Activated CD4-positive, alpha-beta memory T cell treated with anti-CD3 and anti-CD28 coated beads, Interleukin-2, amount 10 ng/mL, durations not matched to agents 7 days and 5 days (primary cell): ENCODE results near the gene ASIC5. TPM values are rescaled to one million over a fixed set of nuclear protein-coding genes. Genes with fewer than 3 reads are reported as not detected.

Source experiments
- CTCF ChIA-PET: fragments of 350-600 bp; sonication (Branson Sonifier 250); formaldehyde crosslinking; loops from one replicate; lab custom pipeline; 2021; ENCODE audit warnings: antibody characterized with exemption, inconsistent platforms; lab: Charles Lee
- POLR2A ChIA-PET: fragments of 350-600 bp; sonication (Branson Sonifier 250); formaldehyde crosslinking; loops from one replicate; lab custom pipeline; 2021; ENCODE audit warnings: antibody characterized with exemption; lab: Charles Lee
- DNase-seq: peaks from one replicate; pipeline ENCODE4 v3.0.0-alpha.2; 2020
- H3K27ac Mint-ChIP-seq: one replicate; pipeline ENCODE4 v1.8.0; 2021; ENCODE audit warnings: mild to moderate bottlenecking, mixed read lengths
- H3K27me3 Mint-ChIP-seq: one replicate; pipeline ENCODE4 v1.8.0; 2021; ENCODE audit warnings: mixed read lengths
- H3K36me3 Mint-ChIP-seq: one replicate; pipeline ENCODE4 v1.8.0; 2021; ENCODE audit warnings: low read depth, mixed read lengths
- H3K4me1 Mint-ChIP-seq: one replicate; pipeline ENCODE4 v1.8.0; 2021; ENCODE audit warnings: mixed read lengths
- H3K4me3 Mint-ChIP-seq: one replicate; pipeline ENCODE4 v1.8.0; 2021; ENCODE audit warnings: mild to moderate bottlenecking, mixed read lengths
- H3K9me3 Mint-ChIP-seq: one replicate; pipeline ENCODE4 v1.8.0; 2021; ENCODE audit warnings: mixed read lengths
- total RNA-seq, 2 experiments: library from RNA; stranded (reverse); gene quantifications; one replicate each; pipeline ENCODE4 v1.2.3, GENCODE V29; 2021

The ASIC5 gene, protein sequence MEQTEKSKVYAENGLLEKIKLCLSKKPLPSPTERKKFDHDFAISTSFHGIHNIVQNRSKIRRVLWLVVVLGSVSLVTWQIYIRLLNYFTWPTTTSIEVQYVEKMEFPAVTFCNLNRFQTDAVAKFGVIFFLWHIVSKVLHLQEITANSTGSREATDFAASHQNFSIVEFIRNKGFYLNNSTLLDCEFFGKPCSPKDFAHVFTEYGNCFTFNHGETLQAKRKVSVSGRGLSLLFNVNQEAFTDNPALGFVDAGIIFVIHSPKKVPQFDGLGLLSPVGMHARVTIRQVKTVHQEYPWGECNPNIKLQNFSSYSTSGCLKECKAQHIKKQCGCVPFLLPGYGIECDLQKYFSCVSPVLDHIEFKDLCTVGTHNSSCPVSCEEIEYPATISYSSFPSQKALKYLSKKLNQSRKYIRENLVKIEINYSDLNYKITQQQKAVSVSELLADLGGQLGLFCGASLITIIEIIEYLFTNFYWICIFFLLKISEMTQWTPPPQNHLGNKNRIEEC
- not detected for total RNA-seq

DNA sequence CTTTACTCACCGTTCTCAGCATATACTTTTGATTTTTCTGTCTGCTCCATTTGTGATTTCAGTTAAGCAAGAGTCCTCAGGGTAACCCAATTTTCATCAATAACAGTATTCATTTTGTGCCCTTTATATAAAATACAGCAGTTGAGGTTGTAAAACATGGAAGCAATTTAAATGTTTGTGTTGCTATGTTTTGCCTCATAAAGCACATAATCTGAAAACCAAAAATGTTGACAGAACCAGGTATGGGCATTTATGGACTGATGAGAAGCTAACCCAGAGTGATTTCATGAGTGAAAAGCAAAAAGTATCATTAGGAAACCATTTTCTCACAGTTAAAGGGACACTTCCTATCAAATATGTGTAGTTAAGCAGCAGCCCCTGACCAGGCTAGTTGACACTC, at the start of gene ASIC5:
ASIC5 (minus strand) TSS at position 101 of the 400 bp plus-strand sequence; CDS start at position 50, 51 bp downstream.
- H3K4me3 Mint-ChIP-seq: no peak within 1 kb of the TSS
- no peak for DNase-seq
- H3K4me1 Mint-ChIP-seq: no peaks in the 10 kb centered on the region
- CTCF ChIA-PET: no interaction called here
- no peak within 1 kb of the TSS for H3K27ac Mint-ChIP-seq
- H3K9me3 Mint-ChIP-seq: no peaks in the 10 kb centered on the region
- no peaks in the 10 kb centered on the region for H3K36me3 Mint-ChIP-seq
- POLR2A ChIA-PET: no interaction called here
- no peaks in the 10 kb centered on the region for H3K27me3 Mint-ChIP-seq

DNA sequence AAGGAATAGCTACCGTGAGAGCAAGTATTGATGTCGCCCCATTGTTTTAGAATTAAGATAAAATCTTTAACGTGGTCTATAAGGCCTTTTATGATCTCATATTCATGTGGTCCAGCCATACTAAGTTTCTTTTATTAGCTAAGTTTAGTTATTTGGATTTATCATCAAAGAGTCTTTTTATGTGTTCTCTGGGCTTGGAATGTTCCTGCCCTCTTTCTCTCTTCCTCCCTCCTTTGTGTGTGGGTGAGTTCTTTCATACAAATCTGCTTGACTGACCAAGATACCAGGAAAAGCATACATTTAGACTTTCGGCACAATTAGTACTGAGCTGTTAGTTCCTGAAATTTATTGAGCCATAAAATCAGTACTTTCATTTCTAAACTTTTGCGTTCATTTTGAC, 48.7 kb upstream of the ASIC5 start:
- no peak overlapping the region for H3K4me3 Mint-ChIP-seq
- DNase-seq: no peak
- ChIA-PET CTCF (no interaction called here), POLR2A (no interaction called here)
- H3K36me3 Mint-ChIP-seq: no peaks in the 10 kb centered on the region
- H3K27me3 Mint-ChIP-seq: peaks cover 3% of the 10 kb centered on the region
- H3K4me1 Mint-ChIP-seq: peaks cover 9% of the 10 kb centered on the region
- no peaks in the 10 kb centered on the region for H3K9me3 Mint-ChIP-seq
- no peak overlapping the region for H3K27ac Mint-ChIP-seq

DNA sequence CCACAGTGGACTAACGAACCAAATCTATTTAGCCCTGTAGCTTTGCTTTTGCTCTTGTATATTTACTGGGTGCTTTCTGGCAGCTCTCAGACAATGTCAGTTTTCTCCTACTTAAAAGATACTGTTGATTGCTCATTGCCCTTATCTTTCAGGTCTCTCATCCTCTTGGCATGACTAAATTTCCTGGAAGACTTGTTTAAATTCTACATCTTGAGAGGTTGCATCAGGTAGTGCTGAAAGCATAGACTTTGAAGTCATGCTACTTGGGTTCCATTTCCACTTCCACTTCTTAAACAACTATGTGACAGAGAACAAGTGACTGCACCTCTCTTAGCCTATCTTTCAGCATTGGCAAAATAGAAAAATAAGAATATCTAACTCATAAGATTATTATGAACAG, 45.8 kb upstream of the ASIC5 start:
- no peaks in the 10 kb centered on the region for H3K9me3 Mint-ChIP-seq
- no peak for DNase-seq
- H3K4me1 Mint-ChIP-seq: peaks cover 17% of the 10 kb centered on the region
- H3K27ac Mint-ChIP-seq: no peak overlapping the region
- POLR2A ChIA-PET: interaction anchor here (1.2 kb wide), 1 partner anchor 41 kb away, joined by 3 read pairs; no protein-coding TSS in a partner anchor
- CTCF ChIA-PET: interaction anchor here (1.3 kb wide), 1 partner anchor 42 kb away, joined by 3 read pairs; the partner anchor contains the start of gene CTSO
- H3K4me3 Mint-ChIP-seq: no peak overlapping the region
- H3K36me3 Mint-ChIP-seq: no peaks in the 10 kb centered on the region
- H3K27me3 Mint-ChIP-seq: no peaks in the 10 kb centered on the region

DNA sequence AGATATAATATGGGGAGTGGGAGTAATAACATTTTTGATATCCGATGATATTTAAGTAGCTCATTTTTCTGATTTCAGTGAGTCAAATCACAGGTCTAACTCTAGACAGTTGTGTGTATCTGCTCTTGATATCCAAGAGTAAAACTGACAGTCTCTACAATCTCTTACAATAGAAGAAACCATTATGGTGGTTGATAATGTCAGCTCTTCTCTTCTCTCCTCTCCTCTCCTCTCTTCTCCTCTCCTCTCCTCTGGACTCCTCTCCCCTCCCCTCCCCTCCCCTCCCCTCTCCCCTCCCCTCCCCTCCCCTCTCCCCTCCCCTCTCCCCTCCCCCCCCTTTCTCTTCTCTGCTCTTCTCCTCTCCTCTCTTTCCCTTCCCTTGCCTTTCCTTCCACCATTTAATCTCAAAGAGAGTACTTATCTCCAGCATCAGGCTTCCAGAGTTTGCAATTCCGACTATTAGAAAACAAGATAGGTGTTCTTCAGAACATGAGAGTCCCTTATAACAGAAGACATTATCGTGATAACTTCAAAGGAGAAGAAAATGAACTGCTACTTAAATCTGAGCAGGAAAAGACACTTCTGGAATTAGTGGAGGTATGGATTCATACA, 43.6 kb upstream of the ASIC5 start:
- ChIA-PET CTCF (no interaction called here), POLR2A (interaction anchor here (1.4 kb wide), 1 partner anchor 43 kb away, joined by 3 read pairs; no protein-coding TSS in a partner anchor)
- Mint-ChIP-seq H3K27ac (no peak overlapping the region), H3K4me3 (no peak overlapping the region), H3K4me1 (peaks cover 17% of the 10 kb centered on the region), H3K9me3 (no peaks in the 10 kb centered on the region), H3K36me3 (no peaks in the 10 kb centered on the region), H3K27me3 (no peaks in the 10 kb centered on the region)
- no peak for DNase-seq

DNA sequence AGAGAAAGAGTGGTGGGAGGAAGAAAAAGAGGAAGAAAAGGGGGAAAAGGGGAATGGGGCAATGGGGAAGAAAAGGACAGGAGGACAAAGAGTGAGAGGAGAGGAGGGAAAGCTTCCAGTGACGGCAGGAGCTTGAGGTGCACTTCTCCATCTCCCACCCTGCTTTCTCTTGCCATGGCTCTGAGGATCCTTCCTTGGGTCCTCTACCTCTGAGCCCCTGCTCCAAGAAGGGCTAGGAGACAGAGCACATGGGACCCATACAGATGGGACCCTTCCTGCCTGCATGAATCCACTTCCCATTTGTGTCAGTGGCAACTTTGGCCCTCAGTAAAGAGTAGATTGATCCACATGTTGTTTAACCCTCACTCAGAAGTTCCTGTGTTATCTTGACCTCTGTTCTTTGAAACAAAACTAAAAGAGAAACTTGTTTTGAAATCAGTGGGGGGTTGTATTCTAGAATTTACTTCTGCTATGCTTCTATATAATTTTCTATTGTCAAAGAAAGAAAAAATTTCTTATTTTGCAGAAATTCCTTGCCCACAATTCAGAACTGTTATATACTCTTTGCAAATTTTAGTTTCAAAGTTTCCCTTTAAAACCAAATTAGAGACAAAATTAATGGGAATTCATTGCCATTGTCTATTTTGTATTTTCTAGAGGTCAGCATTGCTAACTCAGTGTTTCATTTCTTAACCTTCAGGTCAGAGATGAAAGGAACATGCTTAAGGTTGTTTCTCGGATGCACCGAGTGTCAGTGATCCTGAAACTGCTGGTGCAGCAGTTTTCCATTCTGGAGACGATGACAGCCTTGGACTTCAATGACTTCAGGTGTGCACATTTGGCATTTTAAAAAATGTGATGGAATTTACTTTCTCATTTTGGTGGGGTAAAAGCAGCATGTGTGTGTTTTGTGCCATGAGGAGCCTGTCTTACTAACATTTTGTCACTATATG, 42.4 kb upstream of the ASIC5 start:
- ChIA-PET CTCF (no interaction called here), POLR2A (no interaction called here)
- no peaks in the 10 kb centered on the region for H3K36me3 Mint-ChIP-seq
- H3K4me3 Mint-ChIP-seq: no peak overlapping the region
- no peaks in the 10 kb centered on the region for H3K27me3 Mint-ChIP-seq
- H3K9me3 Mint-ChIP-seq: no peaks in the 10 kb centered on the region
- H3K4me1 Mint-ChIP-seq: peaks cover 17% of the 10 kb centered on the region
- DNase-seq: no peak
- H3K27ac Mint-ChIP-seq: no peak overlapping the region

DNA sequence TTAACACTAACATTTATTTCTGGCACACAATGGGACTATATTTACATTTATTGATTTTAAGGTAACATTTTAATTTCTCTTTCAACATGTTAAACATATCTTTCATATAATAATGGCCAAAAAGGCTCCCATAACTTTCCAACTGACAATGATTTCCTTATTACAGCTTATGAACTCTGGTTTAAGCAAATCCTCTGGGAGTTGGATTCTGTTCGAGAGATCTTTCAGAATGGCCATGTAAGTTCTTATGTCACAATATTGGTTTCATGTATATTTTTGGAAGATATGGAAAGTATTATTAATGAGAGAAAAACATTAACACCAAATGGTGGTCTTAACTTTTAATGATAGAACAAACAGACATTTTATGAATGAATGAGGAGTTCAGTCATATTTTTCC, 41.5 kb upstream of the ASIC5 start:
- H3K9me3 Mint-ChIP-seq: no peaks in the 10 kb centered on the region
- POLR2A ChIA-PET: no interaction called here
- CTCF ChIA-PET: no interaction called here
- no peaks in the 10 kb centered on the region for H3K27me3 Mint-ChIP-seq
- no peaks in the 10 kb centered on the region for H3K36me3 Mint-ChIP-seq
- H3K27ac Mint-ChIP-seq: no peak overlapping the region
- H3K4me3 Mint-ChIP-seq: no peak overlapping the region
- H3K4me1 Mint-ChIP-seq: peaks cover 14% of the 10 kb centered on the region
- DNase-seq: no peak

DNA sequence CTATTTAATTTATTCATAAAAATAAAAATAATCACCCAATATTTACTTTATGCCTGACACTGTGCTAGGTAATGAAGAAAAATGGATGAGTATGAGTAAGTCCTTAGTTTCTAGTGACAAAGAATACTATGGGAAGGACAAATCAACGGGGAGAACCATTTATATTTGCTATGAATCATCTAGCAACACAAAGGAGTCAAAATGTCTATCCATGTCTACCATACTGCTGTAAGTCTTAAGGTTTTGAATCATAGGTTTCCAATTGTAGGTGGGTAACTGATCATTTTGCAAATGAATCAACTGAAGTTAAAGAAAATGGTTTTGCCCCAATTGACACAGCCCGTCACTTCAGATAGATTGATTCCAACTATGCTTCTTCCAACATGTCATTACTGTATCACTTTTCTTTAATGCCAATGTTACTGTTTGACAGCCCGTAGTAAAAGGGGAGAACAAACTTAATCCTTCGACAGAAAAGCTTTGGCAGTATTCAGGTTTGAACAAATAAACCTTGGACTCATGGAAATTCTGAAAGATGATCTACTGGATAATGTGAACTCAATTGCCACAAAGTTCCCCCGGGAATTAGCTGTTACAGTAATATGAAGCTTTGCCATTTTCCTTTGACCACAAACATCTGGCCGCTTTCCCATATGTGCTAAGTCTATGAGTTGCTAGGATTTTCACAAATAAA, 40.6 kb upstream of the ASIC5 start:
- ChIA-PET CTCF (no interaction called here), POLR2A (no interaction called here)
- Mint-ChIP-seq H3K4me3 (no peak overlapping the region), H3K27ac (no peak overlapping the region), H3K9me3 (no peaks in the 10 kb centered on the region), H3K27me3 (no peaks in the 10 kb centered on the region), H3K4me1 (peaks cover 8% of the 10 kb centered on the region), H3K36me3 (no peaks in the 10 kb centered on the region)
- no peak for DNase-seq

DNA sequence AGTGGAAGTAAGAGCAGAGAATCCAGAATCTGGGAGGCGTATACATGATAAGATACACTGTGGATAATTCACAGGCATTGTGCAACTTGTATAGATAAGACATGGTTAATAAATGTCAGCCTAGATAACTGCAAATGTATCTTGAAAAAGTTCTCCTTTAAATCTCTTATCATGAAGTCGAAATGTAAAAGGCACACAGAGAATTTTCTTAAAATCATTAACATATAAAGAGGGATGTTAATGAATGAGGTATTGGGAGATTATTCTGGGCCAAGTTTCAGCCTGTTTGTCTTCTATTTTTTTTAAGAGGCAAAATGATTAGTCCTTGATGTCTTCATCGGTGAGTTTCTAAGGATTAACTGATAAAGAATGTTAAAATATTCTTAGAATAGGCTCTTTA, 38.3 kb upstream of the ASIC5 start:
- no peaks in the 10 kb centered on the region for H3K9me3 Mint-ChIP-seq
- CTCF ChIA-PET: no interaction called here
- peaks cover 6% of the 10 kb centered on the region for H3K4me1 Mint-ChIP-seq
- no peak for DNase-seq
- H3K36me3 Mint-ChIP-seq: no peaks in the 10 kb centered on the region
- H3K4me3 Mint-ChIP-seq: no peak overlapping the region
- POLR2A ChIA-PET: no interaction called here
- no peak overlapping the region for H3K27ac Mint-ChIP-seq
- no peaks in the 10 kb centered on the region for H3K27me3 Mint-ChIP-seq

DNA sequence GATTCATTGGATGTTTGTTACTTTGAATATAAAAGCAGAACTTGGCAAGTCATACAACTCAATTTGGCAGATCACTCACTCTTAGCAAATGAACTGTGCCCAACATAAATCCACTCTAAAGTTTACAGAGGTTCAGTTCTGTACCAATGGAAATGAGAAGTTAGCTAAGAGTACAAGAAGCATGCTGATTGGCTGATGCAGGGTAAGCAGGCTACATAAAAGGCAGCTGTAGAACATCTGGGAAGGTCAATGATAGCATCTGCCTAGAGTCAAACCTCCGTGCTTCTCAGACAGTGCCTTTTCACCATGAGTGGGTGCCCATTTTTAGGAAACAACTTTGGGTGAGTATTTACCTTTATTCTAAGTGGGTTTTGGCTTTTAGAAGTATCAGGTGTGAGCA, 37.4 kb upstream of the ASIC5 start, which contains the start of gene TDO2:
TDO2 (plus strand) TSS at position 244 of the 400 bp plus-strand sequence; CDS start at position 307, 63 bp downstream.
- ChIA-PET CTCF (no interaction called here), POLR2A (no interaction called here)
- Mint-ChIP-seq H3K9me3 (no peaks in the 10 kb centered on the region), H3K27ac (no peak within 1 kb of the TSS), H3K4me3 (no peak within 1 kb of the TSS), H3K27me3 (no peaks in the 10 kb centered on the region), H3K4me1 (peaks cover 6% of the 10 kb centered on the region), H3K36me3 (no peaks in the 10 kb centered on the region)
- no peak for DNase-seq

DNA sequence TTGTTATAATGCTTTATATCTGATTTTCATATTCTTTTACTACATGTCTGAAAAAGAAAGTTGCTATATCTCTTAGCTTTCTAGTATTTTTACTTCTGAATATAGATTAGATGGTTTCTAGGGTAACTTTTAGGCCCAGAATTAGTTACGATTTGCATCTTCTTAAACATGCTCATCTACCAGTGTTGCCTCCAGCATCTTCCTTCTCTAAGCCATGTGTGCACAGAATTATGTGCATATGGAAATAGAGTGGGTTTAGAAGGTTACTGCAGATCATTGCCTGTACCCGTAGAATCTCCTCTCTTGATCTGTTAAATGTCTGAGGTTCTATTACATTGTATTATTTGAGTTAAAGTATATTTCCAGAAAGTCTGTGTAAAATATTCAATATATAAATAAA, 34.9 kb upstream of the ASIC5 start:
- POLR2A ChIA-PET: no interaction called here
- Mint-ChIP-seq H3K4me1 (no peaks in the 10 kb centered on the region), H3K4me3 (no peak overlapping the region), H3K9me3 (no peaks in the 10 kb centered on the region), H3K27me3 (no peaks in the 10 kb centered on the region), H3K36me3 (no peaks in the 10 kb centered on the region), H3K27ac (no peak overlapping the region)
- CTCF ChIA-PET: no interaction called here
- no peak for DNase-seq

DNA sequence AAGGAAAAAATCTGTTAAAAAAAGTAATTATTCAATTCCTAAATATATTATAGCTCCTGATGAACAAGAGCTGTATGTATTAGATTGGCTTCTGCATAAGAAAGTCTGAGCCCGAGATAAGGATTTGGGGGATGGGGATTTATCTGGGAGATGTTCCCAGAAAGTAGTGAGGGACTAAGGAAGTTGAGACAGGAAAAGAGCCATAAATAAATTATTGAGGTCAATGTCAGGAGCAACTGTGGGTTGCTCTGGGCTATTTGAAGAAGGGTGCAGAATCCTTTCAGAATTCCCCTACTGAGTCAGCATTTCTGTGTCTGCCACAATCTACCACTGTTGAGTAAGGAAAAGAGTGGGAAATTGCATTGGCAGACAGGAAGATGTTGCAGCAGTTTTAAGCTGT, 34.3 kb upstream of the ASIC5 start:
- Mint-ChIP-seq H3K27me3 (no peaks in the 10 kb centered on the region), H3K9me3 (no peaks in the 10 kb centered on the region), H3K36me3 (no peaks in the 10 kb centered on the region), H3K27ac (no peak overlapping the region), H3K4me1 (no peaks in the 10 kb centered on the region), H3K4me3 (no peak overlapping the region)
- ChIA-PET POLR2A (no interaction called here), CTCF (no interaction called here)
- no peak for DNase-seq

DNA sequence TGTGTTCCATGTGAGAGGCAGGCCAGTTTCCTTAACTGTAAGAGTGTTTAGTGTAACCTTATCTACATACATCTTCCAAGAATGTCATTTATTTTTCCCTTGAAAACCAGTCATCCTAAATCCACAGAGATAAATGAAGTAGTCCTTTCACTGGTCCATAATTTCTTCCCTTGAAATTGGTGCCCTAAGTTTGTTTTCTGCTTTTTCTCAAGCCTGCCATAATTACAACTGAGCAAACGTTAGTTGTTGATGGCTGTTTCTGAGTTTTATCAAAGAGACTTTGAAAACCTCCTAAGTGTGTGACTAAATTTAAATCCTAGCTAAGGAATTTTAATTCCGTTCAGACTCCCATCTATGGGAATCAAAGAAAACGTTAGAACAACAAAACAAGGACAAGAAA, 33.8 kb upstream of the ASIC5 start:
- Mint-ChIP-seq H3K4me1 (no peaks in the 10 kb centered on the region), H3K27me3 (no peaks in the 10 kb centered on the region), H3K27ac (no peak overlapping the region), H3K9me3 (no peaks in the 10 kb centered on the region), H3K36me3 (no peaks in the 10 kb centered on the region), H3K4me3 (no peak overlapping the region)
- POLR2A ChIA-PET: no interaction called here
- CTCF ChIA-PET: no interaction called here
- no peak for DNase-seq
